KBM-7 (cell line): ENCODE data around the gene VTI1A.

Source experiments
- DNase-seq: peaks from one replicate; pipeline ENCODE4 v3.0.0-alpha.2; 2015
- in situ Hi-C: fragments of 300-500 bp; cut with MboI; formaldehyde crosslinking; loops from 2 replicates; pipeline ENCODE4 v1.14.3; 2020; ENCODE audit warnings: low sequenced_read_pairs, low pct_unique_long_range_greater_than_20kb, mixed read lengths

VTI1A gene

DNA sequence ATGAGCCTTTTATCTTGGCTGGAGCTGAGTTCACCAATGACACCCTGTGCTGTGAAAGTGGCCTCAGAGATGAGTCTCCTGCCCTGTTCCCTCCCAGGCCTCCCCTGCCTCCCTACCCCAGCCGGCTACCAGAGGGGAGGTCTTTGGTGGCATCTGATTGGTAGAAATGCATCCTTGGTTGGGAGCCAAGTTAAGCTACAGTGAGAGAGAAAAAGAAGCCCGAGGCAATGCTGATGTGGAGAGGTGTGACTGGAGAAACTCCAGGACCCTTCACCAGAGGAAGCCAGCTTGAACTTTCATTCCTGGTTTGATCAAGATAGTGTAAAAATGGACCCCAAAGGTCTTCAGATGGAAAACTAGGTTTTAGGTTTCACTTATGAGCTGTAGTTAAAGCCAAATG is 311.9 kb downstream of the VTI1A start:
- DNase-seq = no peak
- in situ Hi-C loops = no loop called here

DNA sequence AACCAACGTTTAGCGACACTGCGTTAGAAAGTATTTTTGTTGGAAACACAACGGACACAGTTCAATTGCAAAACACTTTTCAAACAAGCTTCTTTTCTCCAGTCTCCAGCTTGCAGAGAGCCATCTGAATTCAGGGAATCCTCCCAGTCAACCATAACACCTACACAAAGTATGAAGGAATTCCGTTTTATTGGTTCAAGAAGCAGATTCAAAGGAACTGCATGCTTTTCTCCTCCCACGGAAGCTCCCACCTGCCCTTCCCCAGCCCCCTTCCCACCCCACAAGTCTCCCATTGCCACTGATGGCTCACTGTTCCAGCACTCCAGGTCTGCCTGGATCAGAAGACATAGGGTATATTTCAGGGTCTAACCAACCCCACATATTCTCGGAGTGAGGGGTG is 312.5 kb downstream of the VTI1A start:
- in situ Hi-C loops = no loop called here
- DNase-seq = no peak

DNA sequence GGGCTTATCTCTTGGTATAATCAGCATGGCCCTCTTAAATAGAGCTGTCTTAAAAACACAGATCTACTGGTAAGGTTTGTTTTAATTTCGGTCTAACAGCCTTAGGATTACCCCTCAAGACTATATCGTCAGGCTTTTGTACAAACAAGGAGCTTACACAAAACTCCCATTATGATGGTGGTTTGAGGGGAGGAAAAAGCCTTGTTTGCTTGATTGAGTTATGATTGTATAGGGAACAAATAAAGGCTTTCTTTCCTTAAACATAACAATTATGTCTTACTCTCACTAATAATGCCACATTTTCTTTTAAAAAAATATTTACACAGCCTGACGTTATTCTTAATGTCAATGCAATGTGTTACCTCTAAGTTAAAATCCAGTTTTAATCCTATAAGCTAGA is 314.2 kb downstream of the VTI1A start:
- in situ Hi-C loops = no loop called here
- no peak for DNase-seq

DNA sequence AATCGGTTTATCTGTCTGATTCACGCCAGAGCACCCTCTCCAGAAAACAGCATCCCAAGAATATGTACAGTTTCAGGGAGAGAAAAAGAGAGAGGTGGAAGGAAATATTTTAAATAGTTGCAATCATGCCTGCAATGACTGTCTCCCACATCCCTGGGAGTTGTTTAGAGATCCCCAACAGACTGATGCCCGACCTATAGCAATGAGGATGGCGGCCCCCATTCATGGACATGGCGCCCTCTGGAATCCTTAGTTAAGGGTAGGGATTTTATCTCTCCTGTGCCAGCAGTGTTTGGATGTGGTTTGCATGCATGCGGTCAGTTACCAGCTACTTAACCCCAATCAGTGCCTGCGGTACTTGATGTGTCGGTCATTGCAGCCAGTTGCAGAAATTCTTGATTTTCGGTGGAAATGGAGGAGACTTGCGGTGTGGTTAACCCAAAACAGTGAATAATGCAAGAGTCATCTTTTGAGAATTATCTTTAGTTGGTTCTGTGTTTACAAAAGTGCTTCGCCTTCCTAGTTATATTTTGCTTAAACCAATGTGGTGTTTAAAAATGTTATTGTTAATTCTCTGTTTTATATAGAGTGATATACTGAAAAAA is 317.0 kb downstream of the VTI1A start:
- in situ Hi-C loops = no loop called here
- no peak for DNase-seq

GRCh38 chr10:112765717-112766235 is 318.8 kb downstream of the VTI1A start:
- in situ Hi-C loops = no loop called here
- DNase-seq = no peak

DNA sequence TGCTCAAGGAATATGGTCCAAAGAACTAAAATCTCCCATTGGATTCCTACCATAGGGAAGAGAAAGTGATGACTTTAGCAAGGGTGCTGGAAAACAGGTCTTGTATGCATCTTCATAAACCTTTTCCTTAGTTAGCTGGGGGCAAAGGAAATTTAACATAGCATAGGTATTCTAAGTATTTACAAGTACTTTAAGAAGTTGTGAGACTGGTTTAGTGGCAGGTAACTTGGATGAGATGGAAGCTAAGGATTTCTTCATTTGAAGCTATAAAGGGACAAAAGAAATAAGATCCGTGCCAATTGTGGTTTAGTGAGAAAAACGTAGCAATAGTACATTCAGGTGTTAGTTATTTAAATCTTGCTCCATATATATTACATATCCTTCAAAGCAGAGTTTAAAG is 319.6 kb downstream of the VTI1A start:
- in situ Hi-C loops = no loop called here

GRCh38 chr10:112767156-112767555 is 320.1 kb downstream of the VTI1A start:
- in situ Hi-C loops = no loop called here
- no peak for DNase-seq

More for the DNA sequence above, 319.6 kb downstream of the VTI1A start:
- no peak for DNase-seq

DNA sequence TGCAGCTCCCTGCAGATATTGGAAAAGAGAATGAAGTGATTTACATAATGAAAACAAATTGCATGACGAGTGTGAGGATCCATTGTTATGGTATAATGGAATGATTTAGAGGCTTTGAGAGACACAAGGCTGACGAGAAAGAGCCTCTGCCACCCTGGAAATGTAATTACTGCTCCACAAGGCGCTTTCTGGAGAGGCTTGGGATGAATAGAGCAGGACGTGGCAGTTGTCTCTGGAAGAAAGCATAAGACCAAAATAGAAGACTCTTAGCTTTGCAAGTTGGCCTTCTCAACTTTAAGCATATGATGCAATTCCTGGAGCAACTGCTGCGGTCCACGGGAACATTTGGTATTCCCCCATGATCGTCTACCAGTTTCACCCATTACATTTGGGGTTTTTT is 321.1 kb downstream of the VTI1A start:
- in situ Hi-C loops = no loop called here
- DNase-seq = no peak

GRCh38 chr10:112769081-112769480 is 322.1 kb downstream of the VTI1A start:
- in situ Hi-C loops = no loop called here
- no peak for DNase-seq

DNA sequence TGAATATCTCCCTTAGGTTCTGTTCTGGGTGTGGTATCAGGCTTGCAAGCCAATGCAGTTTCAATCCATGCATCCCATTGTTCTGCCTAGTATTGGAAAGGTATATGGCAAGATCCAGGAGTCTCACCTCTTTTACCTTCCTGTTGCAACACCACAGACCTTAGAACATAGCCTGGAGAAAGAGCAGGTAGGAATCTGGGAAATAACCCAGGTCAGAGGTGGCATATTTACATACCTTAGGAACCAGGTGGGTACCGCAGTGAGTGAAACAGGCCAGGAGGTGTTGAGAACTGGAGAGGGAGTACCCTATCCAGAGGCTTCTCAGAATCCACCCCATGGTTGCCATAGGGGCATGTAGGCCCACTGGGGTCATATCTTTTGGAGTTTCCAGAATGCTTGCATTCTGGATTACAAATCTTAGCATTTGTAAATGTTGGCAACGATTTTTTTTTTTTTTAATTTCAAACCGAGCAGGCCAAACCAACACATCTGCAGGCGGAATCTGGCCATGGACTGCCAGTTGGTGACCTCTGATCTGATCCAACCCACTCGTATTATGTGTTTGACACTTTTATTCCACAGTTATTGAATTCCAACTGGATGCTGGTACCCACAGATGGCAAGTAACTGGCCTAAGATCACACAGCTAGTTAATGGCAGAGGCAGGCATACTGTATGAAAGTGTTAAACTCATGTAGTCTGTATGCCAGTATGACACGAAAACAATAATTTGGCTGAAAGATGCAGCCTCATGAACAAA is 322.8 kb downstream of the VTI1A start:
- DNase-seq = no peak
- in situ Hi-C loops = no loop called here

- in situ Hi-C loops = no loop called here
Observed at GRCh38 chr10:112771733-112772132, 324.7 kb downstream of the VTI1A start.

DNA sequence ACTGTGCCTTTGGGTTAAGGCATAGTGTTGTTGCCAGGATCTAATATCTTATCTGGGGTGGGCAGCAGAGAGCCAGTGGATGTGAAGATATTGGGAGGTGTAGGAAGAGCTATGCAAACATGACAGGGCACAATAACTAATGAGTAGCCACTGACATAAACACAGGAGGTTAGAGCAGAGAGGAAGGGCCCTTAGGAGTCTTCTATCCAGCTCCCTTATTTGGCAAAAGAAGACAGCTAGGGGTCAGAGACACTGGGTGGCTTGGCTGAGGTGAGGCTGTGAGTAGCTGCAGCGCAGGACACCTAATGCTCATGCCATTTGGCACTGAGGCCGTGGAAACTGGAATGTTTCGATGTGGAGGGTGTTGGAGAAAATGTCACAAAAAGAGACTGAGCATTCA is 326.8 kb downstream of the VTI1A start:
- DNase-seq = no peak
- in situ Hi-C loops = no loop called here

More at GRCh38 chr10:112771733-112772132, 324.7 kb downstream of the VTI1A start:
- DNase-seq = no peak

GRCh38 chr10:112774210-112774609 is 327.2 kb downstream of the VTI1A start:
- in situ Hi-C loops = no loop called here
- no peak for DNase-seq

- in situ Hi-C loops = no loop called here
- DNase-seq = no peak
Observed at GRCh38 chr10:112774798-112775197, 327.8 kb downstream of the VTI1A start.

GRCh38 chr10:112775381-112775780 is 328.4 kb downstream of the VTI1A start:
- no peak for DNase-seq
- in situ Hi-C loops = no loop called here

GRCh38 chr10:112775892-112776674 is 329.1 kb downstream of the VTI1A start:
- DNase-seq = no peak
- in situ Hi-C loops = no loop called here

GRCh38 chr10:112778579-112778978 is 331.6 kb downstream of the VTI1A start:
- no peak for DNase-seq
- in situ Hi-C loops = no loop called here

DNA sequence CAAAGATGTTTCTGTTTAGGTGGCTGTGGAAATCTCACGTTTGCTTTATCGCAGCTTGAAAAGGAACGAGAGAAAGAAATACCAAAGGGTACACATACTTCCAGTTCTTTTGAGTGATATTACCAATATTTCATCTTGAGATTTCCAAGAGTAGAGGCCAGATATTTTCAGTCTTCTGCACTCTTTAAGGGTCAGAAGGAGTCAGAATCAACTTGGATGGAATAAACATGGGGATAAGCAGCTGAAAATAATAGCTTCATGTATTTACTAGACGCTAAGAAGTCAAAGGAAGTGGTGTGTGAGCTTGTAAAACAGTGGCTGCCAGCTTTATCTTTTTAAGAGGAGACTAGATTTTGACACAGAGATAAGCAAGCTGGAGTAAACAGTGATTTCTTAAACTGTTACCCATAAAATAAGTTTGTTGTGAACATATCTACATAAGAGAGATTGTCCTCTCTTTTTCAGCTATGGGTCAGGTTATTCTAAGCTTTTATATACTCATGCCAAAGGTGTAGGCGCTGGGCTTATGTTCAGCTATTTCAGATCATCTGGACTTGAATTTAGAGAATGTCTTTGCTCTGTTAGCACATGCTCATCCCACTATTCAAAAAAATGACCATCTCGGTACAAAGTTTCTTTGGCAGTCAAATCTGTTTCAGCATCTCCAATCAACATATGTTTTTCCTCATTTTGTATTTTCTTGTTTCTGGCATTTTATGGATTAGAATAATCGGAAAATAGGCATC is 332.2 kb downstream of the VTI1A start:
- no peak for DNase-seq
- in situ Hi-C loops = no loop called here

GRCh38 chr10:112782200-112782907 is 335.3 kb downstream of the VTI1A start:
- in situ Hi-C loops = no loop called here
- DNase-seq = no peak
